ENCODE measurements around the gene SOBP.

Gene SOBP

DNA sequence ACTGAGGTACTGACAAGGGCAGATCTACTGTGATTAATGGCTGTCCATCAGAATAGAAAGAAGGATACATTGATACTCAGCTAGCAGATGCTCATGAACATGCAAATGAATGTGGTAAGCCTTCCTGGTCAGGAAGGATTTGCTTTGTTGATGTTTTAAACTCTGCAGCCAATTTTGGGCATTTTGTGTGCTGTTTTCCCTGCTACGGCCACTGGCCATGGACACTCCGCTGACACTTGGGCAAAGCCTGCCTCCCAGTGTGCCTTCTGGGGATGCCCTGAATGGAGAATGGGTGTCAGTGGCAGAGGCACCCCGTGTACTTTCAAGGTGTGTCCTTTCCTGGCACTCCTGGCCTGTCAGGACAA is 113.1 kb downstream of the SOBP start:
- H3K9ac ChIP-seq (ENCODE audit: low read length), result no peak overlapping the region
- no peak overlapping the region for H2BK15ac ChIP-seq (ENCODE audit: low read depth, poor library complexity, severe bottlenecking)
- no peak overlapping the region for H4K91ac ChIP-seq (ENCODE audit: low read length)
- no peak for DNase-seq
- no peaks in the 10 kb centered on the region for H3K79me1 ChIP-seq (replicated peaks; ENCODE audit: low read length, poor library complexity, severe bottlenecking)
- H4K8ac ChIP-seq (ENCODE audit: low read length), result no peak overlapping the region
- H3K36me3 ChIP-seq (ENCODE audit: control insufficient read depth in 1 of 2, insufficient read depth in 2 of 2, low read depth in 1 of 2, low read length in 2 of 2), result peaks cover 0 to 12% of the 10 kb centered on the region in 2 experiments
- H2AK5ac ChIP-seq (ENCODE audit: low read length, severe bottlenecking), result no peak overlapping the region
- H3K18ac ChIP-seq (ENCODE audit: low read depth in 1 of 2, low read length in 2 of 2), result no peak overlapping the region
- peaks cover 4% of the 10 kb centered on the region for H3K4me1 ChIP-seq (ENCODE audit: control insufficient read depth, insufficient read depth, low read depth, low read length)
- WGBS, result 91% methylated on average over 3 of the region's 3 CpGs
- H3K27ac ChIP-seq (ENCODE audit: low read length, poor library complexity, severe bottlenecking), result no peak overlapping the region
- H2BK12ac ChIP-seq (ENCODE audit: low read length in 2 of 2), result no peak overlapping the region
- H3K23ac ChIP-seq (ENCODE audit: low read length in 2 of 2), result no peak overlapping the region
- H3K4me3 ChIP-seq (ENCODE audit: insufficient read depth in 1 of 2, low read depth in 1 of 2, low read length in 2 of 2), result no peak overlapping the region
- no peak overlapping the region for H3K4me2 ChIP-seq (ENCODE audit: low read length, poor library complexity, severe bottlenecking)
- H3K27me3 ChIP-seq (ENCODE audit: control insufficient read depth in 1 of 2, insufficient read depth in 1 of 2, low read length in 2 of 2), result peaks cover 0 to 7% of the 10 kb centered on the region in 2 experiments
- no peaks in the 10 kb centered on the region for H3K9me3 ChIP-seq (ENCODE audit: control insufficient read depth, low read length)
- no peak overlapping the region for H2AFZ ChIP-seq (ENCODE audit: low read depth, low read length)
- H2BK5ac ChIP-seq (ENCODE audit: low read depth, low read length, poor library complexity, severe bottlenecking), result no peak overlapping the region
- H3K4ac ChIP-seq (ENCODE audit: low read depth in 1 of 2, low read length in 2 of 2), result no peak overlapping the region
- H2BK120ac ChIP-seq (ENCODE audit: low read depth, low read length), result no peak overlapping the region
- H3K14ac ChIP-seq (ENCODE audit: low read length in 2 of 2), result no peak overlapping the region

DNA sequence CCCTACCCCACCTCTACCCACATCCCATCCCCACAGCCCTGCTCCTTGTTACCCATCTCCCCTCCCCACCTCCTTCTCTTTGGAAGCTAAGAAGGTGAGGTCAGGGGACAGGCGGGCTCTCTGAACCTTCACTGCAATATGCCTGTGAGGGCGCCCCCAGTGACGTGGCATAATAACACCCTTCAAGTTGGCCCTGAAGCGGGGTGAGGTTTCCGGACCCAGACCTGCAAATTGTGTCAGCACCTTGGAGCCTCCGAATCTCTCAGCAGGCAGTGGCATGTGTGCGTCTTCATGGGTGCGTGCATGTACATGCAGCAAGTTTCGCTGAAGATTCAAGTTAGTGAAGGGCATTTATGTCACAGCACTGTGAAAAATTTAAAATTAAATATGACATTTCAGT is 114.6 kb downstream of the SOBP start:
- H2BK120ac ChIP-seq (ENCODE audit: low read depth, low read length), result no peak overlapping the region
- no peak overlapping the region for H3K4me2 ChIP-seq (ENCODE audit: low read length, poor library complexity, severe bottlenecking)
- H3K9ac ChIP-seq (ENCODE audit: low read length), result no peak overlapping the region
- no peaks in the 10 kb centered on the region for H3K79me1 ChIP-seq (replicated peaks; ENCODE audit: low read length, poor library complexity, severe bottlenecking)
- peaks cover 4% of the 10 kb centered on the region for H3K4me1 ChIP-seq (ENCODE audit: control insufficient read depth, insufficient read depth, low read depth, low read length)
- no peak overlapping the region for H3K27ac ChIP-seq (ENCODE audit: low read length, poor library complexity, severe bottlenecking)
- no peak overlapping the region for H3K23ac ChIP-seq (ENCODE audit: low read length in 2 of 2)
- no peak for DNase-seq
- H3K9me3 ChIP-seq (ENCODE audit: control insufficient read depth, low read length), result no peaks in the 10 kb centered on the region
- no peak overlapping the region for H2AK5ac ChIP-seq (ENCODE audit: low read length, severe bottlenecking)
- H3K36me3 ChIP-seq (ENCODE audit: control insufficient read depth in 1 of 2, insufficient read depth in 2 of 2, low read depth in 1 of 2, low read length in 2 of 2), result peaks cover 0 to 17% of the 10 kb centered on the region in 2 experiments
- H3K27me3 ChIP-seq (ENCODE audit: control insufficient read depth in 1 of 2, insufficient read depth in 1 of 2, low read length in 2 of 2), result peaks cover 0 to 7% of the 10 kb centered on the region in 2 experiments
- H2BK12ac ChIP-seq (ENCODE audit: low read length in 2 of 2), result no peak overlapping the region
- no peak overlapping the region for H3K4ac ChIP-seq (ENCODE audit: low read depth in 1 of 2, low read length in 2 of 2)
- H2AFZ ChIP-seq (ENCODE audit: low read depth, low read length), result no peak overlapping the region
- H3K14ac ChIP-seq (ENCODE audit: low read length in 2 of 2), result no peak overlapping the region
- H2BK15ac ChIP-seq (ENCODE audit: low read depth, poor library complexity, severe bottlenecking), result no peak overlapping the region
- 93% methylated on average over 8 of the region's 9 CpGs for WGBS
- no peak overlapping the region for H3K18ac ChIP-seq (ENCODE audit: low read depth in 1 of 2, low read length in 2 of 2)
- no peak overlapping the region for H4K91ac ChIP-seq (ENCODE audit: low read length)
- H3K4me3 ChIP-seq (ENCODE audit: insufficient read depth in 1 of 2, low read depth in 1 of 2, low read length in 2 of 2), result no peak overlapping the region
- H4K8ac ChIP-seq (ENCODE audit: low read length), result no peak overlapping the region
- H2BK5ac ChIP-seq (ENCODE audit: low read depth, low read length, poor library complexity, severe bottlenecking), result no peak overlapping the region

DNA sequence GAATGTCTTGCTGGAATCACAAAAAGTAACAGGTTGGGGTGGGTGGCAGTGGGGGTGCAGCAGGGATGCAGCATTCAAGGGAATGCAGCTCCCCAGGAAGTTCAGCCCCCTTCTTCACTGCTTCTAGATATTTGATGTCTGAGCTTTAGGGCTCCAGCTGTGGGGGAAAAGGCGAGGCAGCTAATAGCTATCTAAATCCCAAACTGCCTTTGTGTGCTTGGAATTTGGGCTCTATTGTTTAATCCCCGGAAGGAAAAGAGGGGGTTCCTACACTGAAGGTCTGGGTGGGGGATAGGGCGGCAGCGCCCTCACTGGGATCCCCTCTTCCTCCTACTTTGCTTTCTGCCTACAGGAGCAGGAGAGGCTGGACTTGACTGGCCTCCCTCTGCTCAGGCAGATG is 116.5 kb downstream of the SOBP start:
- 79% methylated on average over 2 of the region's 4 CpGs for WGBS
- no peaks in the 10 kb centered on the region for H3K79me1 ChIP-seq (replicated peaks; ENCODE audit: low read length, poor library complexity, severe bottlenecking)
- H3K4ac ChIP-seq (ENCODE audit: low read depth in 1 of 2, low read length in 2 of 2), result no peak overlapping the region
- no peak overlapping the region for H4K8ac ChIP-seq (ENCODE audit: low read length)
- H2BK15ac ChIP-seq (ENCODE audit: low read depth, poor library complexity, severe bottlenecking), result no peak overlapping the region
- H3K27ac ChIP-seq (ENCODE audit: low read length, poor library complexity, severe bottlenecking), result no peak overlapping the region
- no peaks in the 10 kb centered on the region for H3K9me3 ChIP-seq (ENCODE audit: control insufficient read depth, low read length)
- H3K14ac ChIP-seq (ENCODE audit: low read length in 2 of 2), result peak overlapping the region in 1 of 2 experiments; percentile 57
- no peak overlapping the region for H2BK12ac ChIP-seq (ENCODE audit: low read length in 2 of 2)
- H3K4me2 ChIP-seq (ENCODE audit: low read length, poor library complexity, severe bottlenecking), result no peak overlapping the region
- H4K91ac ChIP-seq (ENCODE audit: low read length), result no peak overlapping the region
- H3K27me3 ChIP-seq (ENCODE audit: control insufficient read depth in 1 of 2, insufficient read depth in 1 of 2, low read length in 2 of 2), result peaks cover 0 to 9% of the 10 kb centered on the region in 2 experiments
- no peak overlapping the region for H2AK5ac ChIP-seq (ENCODE audit: low read length, severe bottlenecking)
- peaks cover 0 to 29% of the 10 kb centered on the region in 2 experiments for H3K36me3 ChIP-seq (ENCODE audit: control insufficient read depth in 1 of 2, insufficient read depth in 2 of 2, low read depth in 1 of 2, low read length in 2 of 2)
- H3K4me1 ChIP-seq (ENCODE audit: control insufficient read depth, insufficient read depth, low read depth, low read length), result peaks cover under 1% of the 10 kb centered on the region
- H2BK120ac ChIP-seq (ENCODE audit: low read depth, low read length), result no peak overlapping the region
- no peak overlapping the region for H2AFZ ChIP-seq (ENCODE audit: low read depth, low read length)
- H3K18ac ChIP-seq (ENCODE audit: low read depth in 1 of 2, low read length in 2 of 2), result peak overlapping the region in 1 of 2 experiments; percentile 57
- DNase-seq, result no peak
- H3K9ac ChIP-seq (ENCODE audit: low read length), result no peak overlapping the region
- H2BK5ac ChIP-seq (ENCODE audit: low read depth, low read length, poor library complexity, severe bottlenecking), result no peak overlapping the region
- no peak overlapping the region for H3K4me3 ChIP-seq (ENCODE audit: insufficient read depth in 1 of 2, low read depth in 1 of 2, low read length in 2 of 2)
- no peak overlapping the region for H3K23ac ChIP-seq (ENCODE audit: low read length in 2 of 2)

DNA sequence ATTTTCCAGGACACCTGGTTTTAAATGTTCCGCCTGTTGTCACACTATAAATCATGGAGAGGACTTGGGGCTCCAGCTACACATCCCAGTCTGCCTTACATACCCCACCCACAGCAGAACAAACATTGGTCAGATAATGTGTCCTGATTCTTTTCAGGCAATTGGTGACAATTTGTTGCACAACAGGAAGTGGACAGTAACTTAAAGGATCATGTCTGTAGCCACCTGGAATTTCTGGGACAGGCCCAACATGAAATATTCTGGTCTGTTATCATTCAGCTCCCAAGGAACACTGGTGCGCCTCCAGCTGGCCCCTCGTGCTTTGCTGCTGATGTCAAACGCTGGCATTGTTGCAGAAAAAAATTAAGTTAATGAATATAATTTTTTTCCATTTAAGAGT is 117.2 kb downstream of the SOBP start:
- no peaks in the 10 kb centered on the region for H3K9me3 ChIP-seq (ENCODE audit: control insufficient read depth, low read length)
- H3K27me3 ChIP-seq (ENCODE audit: control insufficient read depth in 1 of 2, insufficient read depth in 1 of 2, low read length in 2 of 2), result peaks cover 0 to 9% of the 10 kb centered on the region in 2 experiments
- H3K4me3 ChIP-seq (ENCODE audit: insufficient read depth in 1 of 2, low read depth in 1 of 2, low read length in 2 of 2), result no peak overlapping the region
- no peak overlapping the region for H3K4me2 ChIP-seq (ENCODE audit: low read length, poor library complexity, severe bottlenecking)
- H3K23ac ChIP-seq (ENCODE audit: low read length in 2 of 2), result no peak overlapping the region
- no peaks in the 10 kb centered on the region for H3K79me1 ChIP-seq (replicated peaks; ENCODE audit: low read length, poor library complexity, severe bottlenecking)
- H4K8ac ChIP-seq (ENCODE audit: low read length), result no peak overlapping the region
- no peak overlapping the region for H2BK5ac ChIP-seq (ENCODE audit: low read depth, low read length, poor library complexity, severe bottlenecking)
- H3K4ac ChIP-seq (ENCODE audit: low read depth in 1 of 2, low read length in 2 of 2), result no peak overlapping the region
- no peak overlapping the region for H3K14ac ChIP-seq (ENCODE audit: low read length in 2 of 2)
- no peaks in the 10 kb centered on the region for H3K4me1 ChIP-seq (ENCODE audit: control insufficient read depth, insufficient read depth, low read depth, low read length)
- H3K36me3 ChIP-seq (ENCODE audit: control insufficient read depth in 1 of 2, insufficient read depth in 2 of 2, low read depth in 1 of 2, low read length in 2 of 2), result peaks cover 0 to 35% of the 10 kb centered on the region in 2 experiments
- no peak overlapping the region for H2BK12ac ChIP-seq (ENCODE audit: low read length in 2 of 2)
- no peak overlapping the region for H3K27ac ChIP-seq (ENCODE audit: low read length, poor library complexity, severe bottlenecking)
- H2AFZ ChIP-seq (ENCODE audit: low read depth, low read length), result no peak overlapping the region
- 86% methylated on average over 2 of the region's 4 CpGs for WGBS
- H3K18ac ChIP-seq (ENCODE audit: low read depth in 1 of 2, low read length in 2 of 2), result no peak overlapping the region
- no peak for DNase-seq
- no peak overlapping the region for H2BK120ac ChIP-seq (ENCODE audit: low read depth, low read length)
- no peak overlapping the region for H3K9ac ChIP-seq (ENCODE audit: low read length)
- H2BK15ac ChIP-seq (ENCODE audit: low read depth, poor library complexity, severe bottlenecking), result no peak overlapping the region
- H4K91ac ChIP-seq (ENCODE audit: low read length), result no peak overlapping the region
- H2AK5ac ChIP-seq (ENCODE audit: low read length, severe bottlenecking), result no peak overlapping the region
